CD4-positive, alpha-beta T cell treated with Interleukin-21 for 1 hour (primary cell): ENCODE data around the gene ZC3H12C.
A peak's percentile ranks its signal among the peaks of the same experiment; 100 is the strongest.
"Not testable (repeated sequence)": the region's sequence is repeated elsewhere in the genome, so short reads cannot be mapped to it uniquely, and the experiment has no call there.

Source experiments
- DNase-seq: peaks from one replicate; pipeline ENCODE4 v3.0.0-alpha.2; 2020

ZC3H12C gene

GRCh38 chr11:110092515-110093406, at the start of gene ZC3H12C:
ZC3H12C (plus strand) TSS chr11:110093392; CDS start chr11:110093412, 20 bp downstream.
- DNase-seq, result peak; percentile 37

GRCh38 chr11:110044226-110044968, 48.8 kb upstream of the ZC3H12C start:
- no peak for DNase-seq

DNA sequence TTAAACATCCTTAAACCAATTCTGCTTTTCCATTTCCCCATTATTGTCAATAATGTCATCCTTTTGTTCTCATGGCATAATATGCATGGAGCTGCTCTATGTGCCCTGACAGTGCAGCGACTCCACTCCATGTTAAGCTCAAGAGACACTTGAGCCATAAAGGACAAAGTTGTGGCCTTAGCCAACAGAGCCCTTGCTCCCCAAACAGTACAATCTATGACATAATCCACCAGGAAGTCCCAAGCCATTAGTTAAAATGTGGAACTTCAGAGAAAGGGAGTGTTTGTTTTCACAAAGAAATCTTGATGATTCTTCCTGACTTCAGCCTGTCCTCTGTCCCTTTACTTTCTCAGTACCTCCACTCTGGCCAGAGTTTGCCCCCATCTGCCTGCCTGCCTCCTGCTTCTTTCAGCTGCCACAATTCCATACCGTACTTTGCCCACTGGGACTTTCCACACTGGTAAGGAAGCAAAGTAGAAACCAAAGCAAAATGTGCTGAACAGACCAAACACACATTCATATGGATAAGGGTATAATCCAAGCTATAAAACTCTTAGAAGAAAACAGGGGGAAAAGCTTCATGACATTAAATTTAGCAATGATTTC, 46.3 kb upstream of the ZC3H12C start:
- no peak for DNase-seq

DNA sequence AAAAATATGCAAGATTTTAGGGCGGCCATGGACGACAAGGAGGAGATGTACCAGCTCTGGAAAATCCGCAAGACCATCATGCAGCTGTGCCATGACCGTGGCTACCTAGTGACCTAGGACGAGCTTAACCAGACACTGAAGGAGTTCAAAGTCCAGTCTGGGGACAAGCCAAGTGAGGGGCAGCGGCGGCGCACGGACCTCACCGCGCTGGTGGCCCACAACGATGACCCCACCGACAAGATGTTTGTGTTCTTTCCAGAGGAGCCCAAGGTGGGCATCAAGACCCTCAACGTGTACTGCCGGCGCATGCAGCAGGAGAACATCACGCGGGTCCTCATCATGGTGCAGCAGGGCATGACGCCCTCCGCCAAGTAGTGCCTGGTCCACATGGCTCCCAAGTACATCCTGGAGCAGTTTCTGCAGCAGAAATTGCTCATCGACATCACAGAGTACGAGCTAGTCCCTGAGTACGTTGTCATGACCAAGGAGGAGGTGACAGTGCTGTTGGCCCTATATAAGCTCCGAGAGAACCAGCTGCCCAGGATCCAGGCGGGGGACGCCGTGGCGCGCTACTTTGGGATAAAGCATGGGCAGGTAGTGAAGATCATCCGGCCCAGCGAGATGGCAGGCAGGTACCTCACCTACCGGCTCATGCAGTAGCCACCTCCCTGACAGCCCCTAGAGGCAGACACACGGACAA, 43.5 kb upstream of the ZC3H12C start:
- DNase-seq, result no peak

DNA sequence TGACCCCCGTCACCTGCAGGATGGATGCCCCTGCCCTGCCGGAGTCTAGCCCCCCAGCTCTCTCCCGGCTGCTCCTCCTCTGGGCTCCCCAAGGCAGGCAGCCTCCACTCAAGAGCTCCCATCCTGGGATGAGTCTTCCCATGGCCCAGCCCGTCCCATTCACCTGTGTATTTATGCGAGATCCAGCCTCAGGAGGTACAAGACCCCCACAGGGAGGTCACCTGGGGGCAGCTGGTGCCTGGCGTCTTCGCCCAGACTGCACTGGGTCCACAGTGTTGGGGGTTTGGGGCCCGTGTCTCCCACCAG, 43.0 kb upstream of the ZC3H12C start:
- DNase-seq, result no peak

DNA sequence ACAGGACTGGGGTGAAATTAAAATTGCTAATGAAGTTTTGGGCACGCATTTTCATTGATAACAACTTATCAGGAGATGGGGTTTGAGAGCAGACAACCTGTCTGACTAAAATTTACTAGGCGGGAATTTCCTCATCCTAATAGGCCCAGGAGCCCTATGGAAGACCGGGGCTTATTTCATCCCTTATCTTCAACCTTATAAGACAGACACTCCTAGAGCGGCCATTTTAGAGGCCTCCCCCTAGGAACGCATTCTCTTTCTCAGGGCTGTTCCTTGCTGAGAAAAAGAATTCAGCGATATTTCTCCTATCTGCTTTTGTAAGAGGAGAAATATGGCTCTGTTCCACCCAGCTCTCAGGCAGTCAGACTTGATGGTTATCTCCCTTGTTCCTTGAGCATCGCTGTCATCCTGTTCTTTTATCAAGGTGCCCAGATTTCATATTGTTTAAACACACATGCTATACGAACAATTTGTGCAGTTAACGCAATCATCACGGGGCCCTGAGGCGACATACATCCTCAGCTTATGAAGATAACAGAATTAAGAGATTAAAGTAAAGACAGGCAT, 39.3 kb upstream of the ZC3H12C start:
- no peak for DNase-seq

- DNase-seq, result no peak
These were observed 36.2 kb upstream of the ZC3H12C start for GRCh38 chr11:110056956-110057355.

- DNase-seq, result no peak
These were observed 33.3 kb upstream of the ZC3H12C start for GRCh38 chr11:110059706-110060463.

DNA sequence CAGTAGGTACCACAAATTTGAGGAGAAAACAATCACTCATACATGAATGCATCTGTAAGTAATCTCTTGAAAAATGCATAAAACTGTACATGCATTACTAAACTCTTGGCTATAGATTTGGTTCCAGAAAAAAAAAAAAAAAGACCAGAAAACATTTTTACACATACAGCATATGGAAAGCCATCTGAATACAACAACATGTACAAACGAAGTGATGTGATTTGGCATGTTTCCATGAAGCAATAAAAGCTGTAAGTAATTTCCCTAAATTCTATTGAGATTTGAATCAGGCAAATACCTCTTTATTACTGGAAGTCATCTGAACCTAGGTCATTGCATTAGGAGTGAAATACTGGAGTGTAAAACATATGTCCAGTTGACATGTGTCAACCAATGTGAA, 31.9 kb upstream of the ZC3H12C start:
- DNase-seq, result no peak

- DNase-seq, result no peak
These were observed 30.9 kb upstream of the ZC3H12C start for GRCh38 chr11:110062247-110062646.

DNA sequence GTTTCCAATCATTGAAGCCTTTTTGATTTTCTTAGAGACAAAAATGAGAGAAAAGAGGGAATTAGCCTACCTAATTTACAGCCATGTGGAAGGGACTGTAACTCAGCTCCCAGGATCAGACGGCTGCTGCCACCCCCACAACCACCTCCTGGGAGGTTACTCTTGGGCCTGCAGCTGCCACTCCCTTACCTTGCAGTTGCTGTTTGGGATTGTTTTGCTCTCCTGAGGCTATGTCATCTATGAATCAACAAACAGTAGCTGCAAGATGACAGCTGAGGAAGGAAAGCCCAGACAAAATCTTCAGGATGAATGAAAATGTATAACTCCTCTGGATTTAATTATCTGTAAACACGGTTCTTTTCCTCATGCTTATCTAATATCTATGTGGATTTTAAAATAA, 28.0 kb upstream of the ZC3H12C start:
- no peak for DNase-seq

GRCh38 chr11:110068001-110068400, 25.2 kb upstream of the ZC3H12C start:
- DNase-seq, result not testable (repeated sequence)

- no peak for DNase-seq
These were observed 23.9 kb upstream of the ZC3H12C start for GRCh38 chr11:110069158-110069737.

- DNase-seq, result no peak
These were observed 23.0 kb upstream of the ZC3H12C start for GRCh38 chr11:110070176-110070575.

GRCh38 chr11:110071197-110071596, 22.0 kb upstream of the ZC3H12C start:
- no peak for DNase-seq

GRCh38 chr11:110072930-110073329, 20.3 kb upstream of the ZC3H12C start:
- no peak for DNase-seq

DNA sequence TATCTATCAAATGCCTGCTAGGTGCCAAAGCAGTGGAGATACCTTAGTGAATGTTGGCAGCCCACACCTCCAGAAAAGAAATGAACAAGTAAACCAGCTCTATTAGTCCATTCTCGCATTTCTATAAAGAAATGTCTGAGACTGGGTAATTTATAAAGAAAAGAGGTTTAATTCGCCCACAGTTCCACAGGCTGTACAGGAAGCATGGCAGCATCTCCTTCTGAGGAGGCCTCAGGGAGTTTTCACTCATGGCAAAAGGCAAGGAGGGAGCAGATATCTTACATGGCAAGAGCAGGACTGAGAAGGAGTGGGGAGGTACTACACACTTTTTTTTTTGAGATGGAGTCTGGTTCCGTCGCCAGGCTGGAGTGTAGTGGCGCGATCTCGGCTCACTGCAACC, 18.7 kb upstream of the ZC3H12C start:
- DNase-seq, result no peak

DNA sequence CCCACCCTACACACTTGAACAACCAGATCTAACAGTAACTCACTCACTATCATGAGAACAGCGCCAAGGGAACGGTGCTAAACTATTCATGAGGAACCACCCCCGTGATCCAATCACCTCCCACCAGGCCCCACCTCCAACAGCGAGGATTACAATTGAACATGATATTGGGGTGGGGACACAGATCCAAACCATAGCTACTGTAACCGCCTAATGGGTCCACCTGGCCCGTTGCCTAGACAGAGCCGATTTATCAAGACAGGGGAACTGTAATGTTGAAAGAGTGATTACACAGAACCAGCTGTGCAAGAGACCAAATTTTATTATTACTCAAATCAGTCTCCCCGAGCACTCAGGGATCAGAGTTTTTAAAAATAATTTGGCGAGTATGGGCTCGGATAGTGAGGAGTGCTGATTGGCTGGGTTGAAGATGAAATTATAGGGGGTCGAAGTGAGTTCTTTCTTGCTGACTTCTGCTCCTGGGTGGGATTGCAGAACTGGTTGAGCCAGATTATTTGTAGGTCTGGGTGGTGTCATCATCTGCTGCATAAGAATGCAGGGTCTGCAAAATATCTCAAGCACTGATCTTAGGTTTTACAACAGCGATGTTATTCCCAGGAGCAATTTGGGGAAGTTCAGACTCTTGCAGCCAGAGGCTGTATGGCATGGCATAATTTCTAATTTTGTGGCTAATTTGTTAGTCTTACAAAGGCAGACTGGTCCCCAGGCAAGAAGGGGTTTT, 17.9 kb upstream of the ZC3H12C start:
- DNase-seq, result no peak

- DNase-seq, result no peak
These were observed 17.4 kb upstream of the ZC3H12C start for GRCh38 chr11:110075847-110076208.

- DNase-seq, result no peak
These were observed 16.7 kb upstream of the ZC3H12C start for GRCh38 chr11:110076371-110076965.

DNA sequence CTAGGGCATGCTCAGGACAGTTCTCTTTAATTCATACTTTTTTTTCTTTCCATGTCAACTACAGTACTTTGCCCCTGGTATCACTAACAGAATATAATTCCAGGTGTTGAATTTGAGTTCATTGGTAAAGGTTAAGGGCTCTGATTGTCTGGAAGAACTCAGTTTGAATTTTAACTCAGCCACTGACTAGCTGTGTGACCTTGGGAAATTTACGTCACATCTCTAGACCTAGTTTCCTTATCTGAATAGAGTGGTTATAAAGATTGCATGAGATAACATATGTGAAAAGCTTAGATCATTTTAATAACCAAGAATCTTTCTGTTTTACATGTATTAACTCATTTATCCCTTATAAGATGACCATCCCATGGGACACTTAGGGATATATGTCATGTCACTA, 15.8 kb upstream of the ZC3H12C start:
- no peak for DNase-seq
